Astrocyte (in vitro differentiated cells and primary cell): ENCODE results near the gene PTPRT. TPM values are rescaled to one million over a fixed set of nuclear protein-coding genes. Genes with fewer than 3 reads are reported as not detected.

Experiments used
- DNase-seq: peaks from one replicate; pipeline ENCODE4 v3.0.0-alpha.2; 2010; ENCODE audit warnings: low read depth
- FAIRE-seq: peaks from 2 replicates; lab custom pipeline; 2011; peaks lifted over from hg19 to GRCh38; lab: Jason Lieb, UNC
- H2AFZ ChIP-seq: 2 replicates; pipeline ENCODE4 v1.6.0; 2012; ENCODE audit warnings: low read depth, low read length, inconsistent platforms
- H3K27ac ChIP-seq: 2 replicates; pipeline ENCODE4 v1.5.1; 2011; ENCODE audit warnings: low read depth, low read length, inconsistent platforms
- H3K27me3 ChIP-seq: 2 replicates; pipeline ENCODE4 v1.6.0; 2011; ENCODE audit warnings: low read length, inconsistent platforms; ENCODE audit not compliant: insufficient read depth
- H3K36me3 ChIP-seq: 2 replicates; pipeline ENCODE4 v1.5.1; 2011; ENCODE audit warnings: low read length, inconsistent platforms; ENCODE audit not compliant: insufficient read depth
- H3K4me1 ChIP-seq: 2 replicates; pipeline ENCODE4 v1.5.1; 2011; ENCODE audit warnings: low read length, inconsistent platforms; ENCODE audit not compliant: insufficient read depth
- H3K4me2 ChIP-seq: 2 replicates; pipeline ENCODE4 v1.6.0; 2012; ENCODE audit warnings: low read length, inconsistent platforms
- H3K4me3 ChIP-seq: 2 replicates; pipeline ENCODE4 v1.5.1; 2011; ENCODE audit warnings: low read depth, mild to moderate bottlenecking, low read length, inconsistent platforms; ENCODE audit not compliant: insufficient read depth
- H3K79me2 ChIP-seq: 2 replicates; pipeline ENCODE4 v1.6.0; 2012; ENCODE audit warnings: mild to moderate bottlenecking, low read length, inconsistent platforms; ENCODE audit not compliant: insufficient read depth
- H3K9ac ChIP-seq: 2 replicates; pipeline ENCODE4 v1.6.0; 2012; ENCODE audit warnings: mild to moderate bottlenecking, low read length, inconsistent platforms
- H3K9me3 ChIP-seq: 2 replicates; pipeline ENCODE4 v1.5.1; 2012; ENCODE audit warnings: low read depth, mild to moderate bottlenecking, low read length, inconsistent platforms; ENCODE audit not compliant: insufficient read depth
- H4K20me1 ChIP-seq: 2 replicates; pipeline ENCODE4 v1.6.0; 2012; ENCODE audit warnings: low read length, inconsistent platforms; ENCODE audit not compliant: insufficient read depth
- H3K27ac Mint-ChIP-seq: one replicate; pipeline ENCODE4 v1.8.0; 2021; ENCODE audit warnings: mild to moderate bottlenecking, mixed read lengths; ENCODE audit not compliant: unreplicated experiment
- H3K27me3 Mint-ChIP-seq: one replicate; pipeline ENCODE4 v1.8.0; 2021; ENCODE audit warnings: low read depth, mixed read lengths; ENCODE audit not compliant: unreplicated experiment
- H3K36me3 Mint-ChIP-seq: one replicate; pipeline ENCODE4 v1.8.0; 2021; ENCODE audit warnings: low read depth, mixed read lengths; ENCODE audit not compliant: unreplicated experiment
- H3K4me1 Mint-ChIP-seq: one replicate; pipeline ENCODE4 v1.8.0; 2021; ENCODE audit warnings: low read depth, mixed read lengths; ENCODE audit not compliant: unreplicated experiment
- H3K4me3 Mint-ChIP-seq: one replicate; pipeline ENCODE4 v1.8.0; 2021; ENCODE audit warnings: mild to moderate bottlenecking, moderate library complexity, mixed read lengths; ENCODE audit not compliant: unreplicated experiment
- H3K9me3 Mint-ChIP-seq: one replicate; pipeline ENCODE4 v1.8.0; 2021; ENCODE audit warnings: mild to moderate bottlenecking, mixed read lengths; ENCODE audit not compliant: unreplicated experiment
- EZH2 ChIP-seq: IDR thresholded peaks from 2 replicates; pipeline ENCODE4 v1.6.1; 2012; ENCODE audit warnings: mild to moderate bottlenecking, low read length, inconsistent platforms; ENCODE audit not compliant: insufficient read depth
- total RNA-seq: library from RNA; stranded (reverse); gene quantifications from 2 replicates; pipeline ENCODE4 v1.2.1, GENCODE V29; 2021
- TF ChIP-seq, protein P1 (sequence below): IDR thresholded peaks from 2 replicates; pipeline ENCODE4 v1.5.1; 2011; ENCODE audit warnings: low read depth, mild to moderate bottlenecking, inconsistent platforms, low read length, moderate library complexity; ENCODE audit not compliant: insufficient read depth

The PTPRT gene
- total RNA-seq, 1 donor from 2014 or later = 0.25 TPM

DNA sequence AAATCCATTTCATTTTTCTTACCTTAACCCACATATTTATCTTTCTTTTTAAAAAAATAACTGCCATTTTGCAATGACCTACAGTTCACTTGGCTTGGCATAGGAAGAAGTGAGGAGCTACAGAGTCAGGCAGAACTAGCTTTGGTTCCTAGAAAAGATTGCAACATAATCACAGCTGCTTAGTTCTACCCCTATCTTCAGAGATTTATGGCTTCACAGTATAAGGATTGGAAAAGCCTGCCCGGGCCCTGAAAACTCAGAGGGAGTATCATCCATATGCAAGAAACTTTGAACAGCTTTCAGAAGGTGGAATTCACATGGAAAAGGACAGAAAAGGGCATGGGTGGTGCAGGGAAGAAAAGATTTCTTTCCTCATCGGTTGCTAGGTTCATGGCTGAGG lies 797.3 kb downstream of the PTPRT start:
- Mint-ChIP-seq H3K36me3 (no peaks in the 10 kb centered on the region), H3K9me3 (peaks cover 3% of the 10 kb centered on the region), H3K4me1 (no peaks in the 10 kb centered on the region), H3K27me3 (no peaks in the 10 kb centered on the region), H3K4me3 (no peak overlapping the region), H3K27ac (no peak overlapping the region)
- FAIRE-seq (no peak), DNase-seq (no peak)
- no peaks in the 10 kb centered on the region for H3K36me3 ChIP-seq
- no peak overlapping the region for H2AFZ ChIP-seq
- H3K4me2 ChIP-seq = no peak overlapping the region
- TF ChIP-seq, protein P1, sequence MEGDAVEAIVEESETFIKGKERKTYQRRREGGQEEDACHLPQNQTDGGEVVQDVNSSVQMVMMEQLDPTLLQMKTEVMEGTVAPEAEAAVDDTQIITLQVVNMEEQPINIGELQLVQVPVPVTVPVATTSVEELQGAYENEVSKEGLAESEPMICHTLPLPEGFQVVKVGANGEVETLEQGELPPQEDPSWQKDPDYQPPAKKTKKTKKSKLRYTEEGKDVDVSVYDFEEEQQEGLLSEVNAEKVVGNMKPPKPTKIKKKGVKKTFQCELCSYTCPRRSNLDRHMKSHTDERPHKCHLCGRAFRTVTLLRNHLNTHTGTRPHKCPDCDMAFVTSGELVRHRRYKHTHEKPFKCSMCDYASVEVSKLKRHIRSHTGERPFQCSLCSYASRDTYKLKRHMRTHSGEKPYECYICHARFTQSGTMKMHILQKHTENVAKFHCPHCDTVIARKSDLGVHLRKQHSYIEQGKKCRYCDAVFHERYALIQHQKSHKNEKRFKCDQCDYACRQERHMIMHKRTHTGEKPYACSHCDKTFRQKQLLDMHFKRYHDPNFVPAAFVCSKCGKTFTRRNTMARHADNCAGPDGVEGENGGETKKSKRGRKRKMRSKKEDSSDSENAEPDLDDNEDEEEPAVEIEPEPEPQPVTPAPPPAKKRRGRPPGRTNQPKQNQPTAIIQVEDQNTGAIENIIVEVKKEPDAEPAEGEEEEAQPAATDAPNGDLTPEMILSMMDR = no peak
- TF ChIP-seq EZH2 = no peak
- H4K20me1 ChIP-seq = no peaks in the 10 kb centered on the region
- H3K27ac ChIP-seq = no peak overlapping the region
- H3K4me1 ChIP-seq = no peaks in the 10 kb centered on the region
- H3K9me3 ChIP-seq = no peaks in the 10 kb centered on the region
- no peak overlapping the region for H3K4me3 ChIP-seq
- H3K9ac ChIP-seq = no peak overlapping the region
- H3K79me2 ChIP-seq = no peaks in the 10 kb centered on the region
- H3K27me3 ChIP-seq = no peaks in the 10 kb centered on the region

DNA sequence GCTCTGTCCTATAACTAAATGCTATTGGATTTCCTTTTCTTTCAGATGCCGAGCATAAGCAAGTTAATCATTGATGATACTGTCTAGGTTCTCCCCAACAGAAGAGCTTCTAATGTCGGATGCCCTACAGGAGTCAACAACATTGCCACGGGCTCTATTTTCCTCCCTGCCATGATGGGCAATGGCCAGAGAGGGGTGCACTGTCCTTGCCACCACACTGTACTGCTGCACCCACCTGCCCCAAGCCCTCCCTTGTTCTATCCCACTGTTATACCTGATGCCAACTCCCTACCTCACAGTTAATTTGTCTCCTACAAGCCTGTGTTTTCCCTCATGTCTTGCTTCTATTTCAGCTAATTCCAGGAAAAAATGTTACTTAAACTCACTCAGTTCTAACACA lies 797.9 kb downstream of the PTPRT start:
- Histone ChIP-seq H3K9me3 (no peaks in the 10 kb centered on the region), H3K27ac (no peak overlapping the region), H4K20me1 (no peaks in the 10 kb centered on the region), H3K4me2 (no peak overlapping the region), H3K27me3 (no peaks in the 10 kb centered on the region), H3K9ac (no peak overlapping the region), H2AFZ (no peak overlapping the region), H3K4me1 (no peaks in the 10 kb centered on the region), H3K36me3 (no peaks in the 10 kb centered on the region), H3K79me2 (no peaks in the 10 kb centered on the region), H3K4me3 (no peak overlapping the region)
- FAIRE-seq (no peak), DNase-seq (no peak)
- Mint-ChIP-seq H3K27me3 (no peaks in the 10 kb centered on the region), H3K4me1 (no peaks in the 10 kb centered on the region), H3K4me3 (no peak overlapping the region), H3K27ac (no peak overlapping the region), H3K36me3 (no peaks in the 10 kb centered on the region), H3K9me3 (peaks cover 3% of the 10 kb centered on the region)
- TF ChIP-seq, protein P1 = no peak
- no peak for TF ChIP-seq EZH2

DNA sequence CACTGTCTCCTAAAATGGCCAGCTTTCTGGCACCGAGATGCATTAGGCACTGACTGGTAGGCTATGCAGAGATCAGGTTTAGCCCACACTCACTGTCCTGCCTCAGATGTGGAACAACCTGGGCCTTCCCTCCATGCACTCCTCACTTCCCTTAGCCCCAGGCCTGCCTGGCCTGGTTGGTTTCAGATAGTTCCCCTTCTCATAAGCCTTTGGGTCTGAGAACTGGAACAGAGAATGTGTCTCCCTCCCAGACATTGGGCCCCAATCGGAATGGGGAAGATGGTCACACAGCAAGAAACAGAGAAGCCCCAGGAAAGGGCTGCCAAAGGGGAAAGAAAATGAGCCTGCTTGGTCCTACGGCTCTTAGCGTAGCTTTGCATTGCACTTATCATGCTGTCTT lies 809.4 kb downstream of the PTPRT start:
- no peak overlapping the region for H3K4me2 ChIP-seq
- H3K9me3 ChIP-seq = peaks cover 3% of the 10 kb centered on the region
- Mint-ChIP-seq H3K27me3 (no peaks in the 10 kb centered on the region), H3K27ac (no peak overlapping the region), H3K9me3 (peaks cover 4% of the 10 kb centered on the region), H3K36me3 (no peaks in the 10 kb centered on the region), H3K4me1 (no peaks in the 10 kb centered on the region), H3K4me3 (no peak overlapping the region)
- TF ChIP-seq EZH2 = no peak
- TF ChIP-seq, protein P1 = no peak
- H3K36me3 ChIP-seq = no peaks in the 10 kb centered on the region
- H3K79me2 ChIP-seq = no peaks in the 10 kb centered on the region
- FAIRE-seq = no peak
- H3K9ac ChIP-seq = no peak overlapping the region
- H3K4me3 ChIP-seq = no peak overlapping the region
- H3K4me1 ChIP-seq = no peaks in the 10 kb centered on the region
- no peak overlapping the region for H2AFZ ChIP-seq
- no peaks in the 10 kb centered on the region for H3K27me3 ChIP-seq
- no peak overlapping the region for H3K27ac ChIP-seq
- no peaks in the 10 kb centered on the region for H4K20me1 ChIP-seq
- DNase-seq = no peak
